Activated CD8-positive, alpha-beta memory T cell treated with anti-CD3 and anti-CD28 coated beads for 24 hours (primary cell): ENCODE measurements around the gene PTBP3.

Source experiments
- DNase-seq: peaks from one replicate; pipeline ENCODE4 v3.0.0-alpha.2; 2020

Gene PTBP3

DNA sequence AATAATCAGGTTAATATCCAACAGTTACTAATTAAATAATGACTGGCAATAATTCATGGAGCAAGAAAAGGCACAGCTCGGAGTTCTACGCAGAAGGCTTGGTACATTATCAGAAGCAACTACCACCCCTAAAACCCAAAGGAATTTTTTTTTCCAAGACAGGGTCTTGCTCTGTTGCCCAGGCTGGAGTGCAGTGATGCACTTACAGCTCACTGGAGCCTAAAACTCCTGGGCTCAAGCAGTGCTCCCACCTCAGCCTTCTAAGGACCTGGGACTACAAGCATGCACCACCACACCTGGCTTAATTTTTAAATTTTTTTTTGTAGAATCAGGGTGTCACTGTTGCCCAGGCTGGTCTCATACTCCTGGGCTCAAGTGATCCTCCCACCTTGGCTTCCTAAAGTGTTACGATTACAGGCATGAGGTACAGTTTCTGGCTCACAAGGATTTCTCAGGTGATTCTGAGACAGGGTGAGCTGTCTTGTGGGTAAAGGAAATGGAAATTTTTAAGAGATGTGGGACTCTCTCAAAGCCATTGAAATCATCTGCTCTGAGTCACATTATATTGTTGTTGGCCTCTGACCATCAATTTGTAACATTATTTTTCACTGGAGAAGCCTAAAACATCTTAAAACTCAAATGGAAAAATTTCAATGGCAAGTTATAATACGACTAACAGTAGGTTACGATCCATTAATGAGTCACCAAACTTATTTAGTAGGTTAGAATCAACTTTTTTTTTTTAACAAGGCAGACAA is 26.8 kb upstream of the PTBP3 start:
- no peak for DNase-seq

DNA sequence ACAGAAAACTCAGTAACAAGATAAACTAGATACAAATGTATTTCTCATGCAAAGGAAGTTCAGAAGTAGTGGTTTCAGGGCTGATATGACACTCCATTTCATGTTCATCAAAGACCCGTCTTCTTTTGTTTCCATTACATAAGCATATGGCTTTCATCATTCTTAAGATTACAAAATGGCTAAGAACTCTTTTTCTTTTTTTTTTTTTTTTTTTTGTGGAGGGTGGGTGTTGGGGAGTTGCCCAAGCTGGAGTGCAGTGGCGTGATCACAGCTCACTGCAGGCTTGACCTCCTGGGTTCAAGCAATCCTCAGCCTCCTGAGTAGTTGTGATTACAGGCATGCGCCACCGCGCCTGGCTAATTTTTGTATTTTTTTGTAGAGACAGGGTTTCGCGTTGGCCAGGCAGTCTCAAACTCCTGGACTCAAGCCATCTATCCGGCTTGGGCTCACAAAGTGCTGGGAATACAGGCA is 22.0 kb upstream of the PTBP3 start:
- DNase-seq, result no peak

DNA sequence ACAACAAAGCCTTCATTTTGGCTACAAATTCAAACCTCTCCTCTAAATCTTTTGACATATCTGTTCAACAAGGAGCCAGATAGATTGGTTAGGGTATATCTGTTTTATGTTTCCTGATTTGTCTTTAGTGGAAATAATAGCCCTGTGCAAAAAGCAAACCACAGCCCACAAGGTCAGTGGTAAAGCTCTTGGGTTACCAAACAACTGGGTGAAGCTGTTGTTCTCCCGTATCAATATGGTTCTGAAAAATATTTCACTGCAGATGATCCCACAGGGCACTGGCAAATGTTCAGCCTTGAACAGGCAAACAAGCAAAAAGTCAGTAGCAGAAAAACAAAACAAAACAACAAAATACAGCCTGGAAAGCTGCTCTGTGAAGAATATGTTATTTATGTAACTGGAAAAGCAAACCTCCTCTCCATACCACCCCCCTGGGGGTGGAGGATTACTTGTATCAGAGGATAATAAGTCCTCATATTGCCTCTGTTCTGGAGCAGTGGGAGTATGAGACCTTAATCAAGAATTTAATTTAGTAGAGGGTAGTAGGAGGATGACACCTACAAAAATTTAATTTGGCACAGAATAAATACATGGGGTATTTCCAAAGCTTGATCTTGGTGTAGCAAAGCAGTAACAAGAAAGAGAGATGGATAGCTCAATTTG is 20.8 kb upstream of the PTBP3 start:
- DNase-seq, result no peak

DNA sequence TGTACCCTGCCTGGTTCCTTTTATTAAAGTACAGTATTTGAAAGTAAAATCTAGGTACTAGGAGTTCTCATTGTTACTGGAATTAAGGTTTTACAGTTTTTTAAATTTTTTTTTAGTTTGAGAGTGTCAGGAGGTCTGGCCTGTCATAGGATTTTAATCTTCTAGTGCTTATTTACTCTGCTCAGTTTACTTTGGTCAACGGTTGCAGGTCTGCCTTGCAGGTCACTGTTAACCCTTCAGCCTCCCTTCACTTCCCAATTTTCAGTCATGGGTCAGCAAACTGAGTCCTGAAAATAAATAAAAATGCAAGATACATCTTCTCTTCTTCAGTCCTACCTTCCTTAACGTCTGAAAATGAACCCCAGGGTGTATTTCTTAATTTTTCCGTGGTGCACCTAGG is 18.8 kb upstream of the PTBP3 start:
- no peak for DNase-seq

DNA sequence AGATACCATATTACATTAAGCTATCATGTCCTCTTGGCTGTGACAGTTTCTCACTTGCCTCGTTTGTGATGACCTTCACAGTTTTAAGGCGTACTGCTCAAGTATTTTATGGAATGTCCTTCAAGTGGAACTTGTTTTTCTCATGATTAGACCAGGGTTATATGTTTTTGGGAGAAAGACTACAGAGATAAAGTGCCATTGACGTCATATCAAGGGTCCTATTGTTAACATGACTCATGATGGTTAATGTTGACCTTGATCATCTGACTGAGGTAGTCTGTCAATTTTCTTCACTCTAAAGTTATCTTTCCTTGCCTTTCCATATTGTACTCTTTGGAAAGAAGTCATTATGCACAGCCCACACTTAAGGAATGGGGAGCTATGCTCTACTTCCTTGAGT is 17.8 kb upstream of the PTBP3 start:
- DNase-seq, result no peak

DNA sequence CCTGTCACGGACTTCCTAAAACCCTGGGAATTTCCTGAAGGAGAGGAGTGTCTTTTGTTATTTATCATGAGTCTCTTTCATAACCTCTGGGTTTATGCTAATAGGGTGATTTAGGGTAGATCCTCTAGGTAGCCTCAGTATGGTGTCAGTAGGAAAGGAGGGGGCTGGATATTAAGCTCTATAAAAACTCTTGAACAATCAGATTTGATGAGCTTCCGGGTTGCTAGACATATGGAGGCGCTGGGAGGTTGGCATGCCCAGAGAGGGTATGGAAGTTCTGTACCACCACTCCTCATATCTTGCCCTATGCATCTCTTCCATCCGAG is 15.6 kb upstream of the PTBP3 start:
- no peak for DNase-seq

DNA sequence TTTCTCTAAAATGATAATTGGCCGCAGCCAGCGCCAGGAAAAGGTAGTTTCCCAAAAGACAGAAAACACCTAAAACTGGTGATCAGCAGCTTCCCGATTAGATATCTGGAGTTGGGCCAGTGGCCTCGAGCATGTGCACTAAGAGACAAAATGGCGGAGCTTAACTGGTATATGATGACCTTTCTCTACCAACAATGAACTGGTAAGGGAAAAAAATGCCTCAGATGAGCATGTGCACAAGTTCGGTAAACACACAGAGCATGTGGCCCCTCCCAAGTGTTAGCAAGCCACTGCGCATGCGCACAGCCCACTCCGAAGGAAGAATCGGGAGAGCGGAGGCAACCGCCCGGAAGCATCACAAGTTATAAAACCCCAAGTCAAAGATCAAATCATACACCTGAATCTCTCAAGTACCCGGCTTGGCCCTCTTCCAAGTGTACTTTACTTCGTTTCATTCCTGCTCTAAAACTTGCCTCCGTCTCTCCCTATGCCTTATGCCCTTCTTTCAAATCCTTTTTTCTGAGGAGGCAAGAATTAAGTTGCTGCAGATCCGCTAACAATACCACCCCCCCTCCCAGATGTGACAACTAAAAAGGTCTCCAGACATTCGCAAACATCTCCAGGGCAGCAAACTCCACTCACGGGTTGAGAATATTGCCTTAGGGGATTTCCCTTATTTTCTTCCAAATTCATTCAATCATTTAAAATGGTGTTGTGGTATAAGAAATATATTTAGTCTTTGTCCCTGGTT is 15.0 kb upstream of the PTBP3 start:
- DNase-seq, result peak; percentile 89

DNA sequence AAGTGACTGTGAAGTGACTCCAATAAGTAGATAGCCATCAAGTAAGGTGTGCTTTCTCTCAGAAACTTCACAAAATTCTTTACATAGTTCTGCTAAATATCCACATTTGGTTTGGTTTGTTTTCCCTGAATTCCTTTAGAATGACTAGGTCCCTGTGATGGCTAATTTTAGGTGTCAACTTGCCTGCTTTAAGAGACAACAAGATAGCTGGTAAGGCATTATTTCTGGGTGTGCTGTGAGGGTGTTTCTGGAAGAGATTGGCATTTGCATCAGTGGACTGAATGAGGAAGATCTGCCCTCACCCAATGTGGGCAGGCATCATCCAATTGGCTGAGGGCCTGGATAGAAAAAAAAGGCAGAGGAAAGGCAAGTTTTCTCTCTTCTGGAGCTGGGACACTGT is 8.3 kb upstream of the PTBP3 start:
- no peak for DNase-seq

DNA sequence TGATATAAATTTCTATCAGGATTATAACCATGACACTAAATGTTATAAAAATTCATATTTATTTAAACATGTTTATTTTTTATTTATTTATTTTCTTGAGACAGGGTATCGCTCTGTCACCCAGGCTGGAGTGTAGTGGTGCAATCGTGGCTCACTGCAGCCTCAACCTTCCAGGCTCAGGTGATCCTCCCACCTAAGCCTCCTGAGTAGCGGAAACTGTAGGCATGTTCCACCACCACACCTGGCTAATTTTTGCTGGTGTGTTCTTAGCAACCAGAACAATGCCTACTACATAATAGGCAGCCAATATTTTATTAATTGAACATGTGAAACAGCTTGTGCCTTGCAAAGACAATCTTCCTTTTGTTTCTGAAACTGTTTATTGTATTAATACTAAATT is 6.5 kb upstream of the PTBP3 start:
- DNase-seq, result no peak

DNA sequence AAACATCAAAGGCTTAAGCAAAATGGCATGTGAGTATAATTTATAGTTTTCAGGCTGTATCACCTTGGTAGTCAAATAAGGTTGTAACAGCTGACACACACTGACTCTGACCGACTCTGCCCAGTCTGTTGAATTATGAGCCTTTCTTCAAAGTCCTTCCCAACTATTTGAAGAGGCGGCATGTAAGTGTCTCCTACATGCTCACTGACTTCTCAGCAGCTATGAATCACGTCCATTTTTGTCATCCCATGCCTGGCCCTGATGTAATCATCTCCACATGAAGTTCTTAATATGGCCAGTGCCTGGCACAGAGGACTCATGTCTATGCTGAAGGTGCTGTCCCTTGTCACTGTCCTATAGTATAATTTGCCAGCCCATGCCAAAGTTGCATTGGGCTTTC is 5.1 kb upstream of the PTBP3 start:
- DNase-seq, result no peak

DNA sequence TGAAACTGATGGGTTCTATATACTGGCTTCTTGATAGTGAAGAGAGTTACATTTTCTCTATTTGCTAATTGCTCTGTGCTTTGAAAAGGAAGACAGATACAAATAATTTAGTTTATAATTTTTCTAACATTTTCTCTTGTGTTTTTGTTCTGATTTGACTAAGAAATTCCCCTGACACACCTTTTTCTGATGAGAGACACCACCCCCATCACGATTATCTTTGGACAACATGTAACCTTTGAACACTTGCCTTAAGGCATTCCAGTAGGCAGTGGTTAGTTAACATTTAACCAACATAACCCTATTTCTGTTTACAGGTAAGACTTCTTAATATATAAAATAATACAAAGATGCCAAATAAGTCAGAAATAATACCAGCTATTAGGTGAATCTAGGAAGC is 4.1 kb upstream of the PTBP3 start:
- no peak for DNase-seq

DNA sequence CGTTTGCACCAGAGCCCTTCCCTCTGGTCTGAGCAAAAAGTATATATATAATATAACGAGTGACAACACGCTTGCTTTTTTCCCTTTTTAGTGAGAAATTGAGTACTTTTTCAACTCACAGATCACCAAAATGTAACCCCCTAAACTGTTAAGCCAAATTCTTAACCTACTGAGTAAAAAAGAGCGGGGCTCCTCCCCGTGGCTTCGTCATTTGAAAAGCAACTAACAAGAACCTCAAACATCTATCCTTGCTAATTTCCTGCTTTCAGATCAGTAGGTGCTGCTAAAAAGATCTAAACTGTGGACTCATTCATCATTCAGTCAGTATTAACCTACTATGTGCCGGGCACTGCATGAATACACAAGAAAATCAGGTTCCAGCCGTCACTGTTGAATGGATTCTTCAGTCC is 1.0 kb upstream of the PTBP3 start:
- no peak for DNase-seq

DNA sequence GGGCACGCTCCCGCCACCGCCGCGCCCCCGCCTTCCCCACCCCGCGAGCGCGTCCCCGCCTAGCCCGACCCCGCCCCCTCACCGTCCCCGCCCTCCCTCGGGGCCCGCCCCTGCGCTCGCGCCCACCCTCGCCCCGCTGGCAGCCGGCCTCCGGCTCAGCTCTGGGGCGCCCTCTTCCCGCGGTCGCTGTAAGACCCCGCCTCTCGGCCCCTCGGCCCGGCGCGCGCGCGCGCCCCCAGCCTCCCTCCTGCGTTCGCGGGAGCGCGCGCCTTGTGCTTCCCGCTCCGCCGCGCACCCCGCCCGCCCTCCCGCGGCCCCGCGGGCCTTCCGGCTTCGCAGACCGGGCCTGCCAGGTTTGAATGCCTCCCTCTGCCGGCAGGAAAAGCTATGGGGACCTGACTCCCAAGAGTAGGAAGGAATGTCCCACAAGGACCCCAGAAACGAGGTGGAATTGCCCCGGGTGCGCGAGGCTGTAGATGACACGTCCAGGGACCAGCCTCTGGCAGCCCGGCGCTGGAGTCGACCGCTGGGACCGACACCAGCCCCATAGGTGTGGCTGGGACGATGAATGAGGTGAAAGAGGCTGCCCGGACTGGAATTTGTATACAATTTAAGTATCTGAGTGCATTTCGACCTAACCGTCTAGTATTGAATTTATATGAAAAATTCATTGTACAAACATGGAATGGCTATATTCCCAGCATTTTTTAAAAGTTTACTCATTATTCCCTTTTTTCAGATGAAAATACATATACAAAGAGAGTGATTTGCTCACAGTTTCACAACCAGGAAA is 416 bp upstream of the PTBP3 start:
- peak; percentile 96 for DNase-seq

DNA sequence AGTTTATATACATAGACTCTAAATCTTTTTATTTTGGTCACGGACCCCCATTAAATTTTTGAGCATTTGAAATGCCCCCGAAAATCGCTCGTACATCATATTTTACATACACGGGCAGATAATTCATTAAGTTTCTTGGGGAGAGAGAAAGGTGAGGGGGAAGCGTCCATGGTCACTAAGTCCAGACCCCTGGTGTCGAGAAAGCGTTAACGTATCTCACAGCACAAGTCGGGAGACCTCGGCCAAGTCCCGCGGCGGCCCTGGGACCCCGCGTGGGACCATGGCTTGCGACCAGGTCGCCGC is 794 bp downstream of the PTBP3 start:
- no peak for DNase-seq

DNA sequence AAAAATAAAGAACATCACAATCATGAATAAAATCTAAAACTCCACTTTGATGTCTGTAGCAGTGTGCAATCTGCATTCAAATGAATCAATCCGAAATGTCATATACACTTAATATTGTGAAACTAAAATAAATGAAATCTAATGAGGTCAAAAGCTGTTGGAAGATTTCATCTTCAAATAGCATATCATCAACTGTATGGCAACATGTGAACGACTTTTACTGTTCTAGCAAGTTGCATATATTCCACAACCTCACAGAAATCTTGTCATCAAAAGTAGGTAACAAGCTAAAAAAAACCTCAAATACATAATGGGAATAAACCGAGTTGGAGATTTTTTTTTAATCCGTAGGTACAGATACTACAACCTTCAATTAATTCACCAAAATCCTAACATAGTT is 1.2 kb downstream of the PTBP3 start:
- no peak for DNase-seq

DNA sequence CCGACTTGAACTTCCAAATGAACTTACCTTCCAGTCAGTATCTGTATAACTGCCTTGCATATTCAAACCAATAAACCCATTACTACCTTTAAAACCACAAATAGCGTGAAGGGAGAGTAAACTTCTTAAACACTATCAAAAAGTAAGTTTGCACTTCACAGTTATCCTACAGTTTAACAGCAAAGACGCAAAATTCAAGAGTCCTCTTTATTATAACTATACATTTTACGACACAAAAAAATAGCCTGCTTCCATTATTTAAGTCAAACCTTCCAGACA is 1.8 kb downstream of the PTBP3 start:
- DNase-seq, result no peak

DNA sequence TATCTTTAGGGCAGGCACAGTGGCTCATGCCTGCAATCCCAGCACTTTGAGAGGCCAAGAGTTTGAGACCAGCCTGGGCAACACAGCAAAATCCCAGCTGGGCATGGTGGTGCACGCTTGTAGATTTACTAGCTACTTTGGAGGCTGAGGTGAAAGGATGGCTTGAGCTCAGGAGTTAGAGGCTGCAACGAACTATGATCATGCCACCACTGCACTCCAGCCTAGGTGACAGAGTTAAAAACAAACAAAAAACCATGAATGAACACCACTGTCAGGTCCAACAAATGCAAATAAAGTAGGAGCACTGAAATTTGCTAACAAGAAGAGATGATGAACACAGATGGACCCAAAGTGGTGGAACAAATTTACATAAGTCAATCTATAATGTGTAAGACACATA is 4.9 kb downstream of the PTBP3 start:
- no peak for DNase-seq

DNA sequence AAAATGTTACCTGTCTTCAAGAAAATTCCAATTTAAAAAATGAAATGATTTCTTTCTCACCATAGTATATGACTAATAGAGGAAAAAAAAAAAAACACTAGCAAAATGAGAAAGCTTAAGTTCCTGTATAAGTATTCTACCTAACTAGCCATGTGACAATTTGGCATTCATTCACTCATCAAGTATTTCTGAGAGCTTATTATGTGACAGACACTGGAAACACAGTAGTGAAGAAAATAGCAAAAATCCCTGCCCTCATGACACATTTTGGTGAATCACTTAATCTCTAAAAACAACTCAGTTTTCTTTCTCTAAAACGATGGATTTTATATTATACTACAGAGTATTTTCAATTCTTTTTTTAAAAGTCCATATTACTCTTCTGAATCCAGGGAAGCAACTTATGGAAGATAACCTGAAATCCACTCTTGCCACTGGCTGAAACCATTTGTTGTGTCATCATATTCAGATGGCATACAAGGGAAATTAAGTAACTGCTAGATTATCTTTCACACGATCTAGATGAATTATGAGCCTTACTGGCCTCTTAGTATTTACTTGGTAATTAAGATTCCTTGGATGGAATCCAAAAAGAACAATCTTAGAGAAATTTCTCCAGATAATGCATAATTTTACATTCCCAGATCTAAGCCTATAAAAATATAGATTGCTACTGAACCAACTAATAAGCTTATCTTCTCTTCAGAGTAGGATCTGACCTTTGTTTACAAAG is 5.5 kb downstream of the PTBP3 start:
- no peak for DNase-seq

DNA sequence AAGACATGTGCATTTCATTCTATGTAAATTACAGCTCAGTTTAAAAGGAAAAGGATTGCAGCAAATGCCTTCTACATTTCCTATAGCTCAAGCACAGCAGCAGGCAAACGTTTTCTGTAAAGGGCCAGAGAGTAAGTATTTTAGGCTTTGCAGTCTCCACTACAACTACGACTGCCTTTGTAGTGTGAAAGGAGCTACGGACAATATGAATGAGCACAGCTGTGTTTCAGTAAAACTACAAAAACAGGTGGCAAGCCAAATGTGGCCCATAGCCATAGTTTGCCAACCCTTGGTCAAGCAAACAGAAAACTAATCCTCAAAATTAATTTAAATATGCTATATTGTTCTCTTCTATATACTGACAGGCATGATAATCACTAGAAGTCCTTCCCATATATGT is 7.2 kb downstream of the PTBP3 start:
- no peak for DNase-seq

DNA sequence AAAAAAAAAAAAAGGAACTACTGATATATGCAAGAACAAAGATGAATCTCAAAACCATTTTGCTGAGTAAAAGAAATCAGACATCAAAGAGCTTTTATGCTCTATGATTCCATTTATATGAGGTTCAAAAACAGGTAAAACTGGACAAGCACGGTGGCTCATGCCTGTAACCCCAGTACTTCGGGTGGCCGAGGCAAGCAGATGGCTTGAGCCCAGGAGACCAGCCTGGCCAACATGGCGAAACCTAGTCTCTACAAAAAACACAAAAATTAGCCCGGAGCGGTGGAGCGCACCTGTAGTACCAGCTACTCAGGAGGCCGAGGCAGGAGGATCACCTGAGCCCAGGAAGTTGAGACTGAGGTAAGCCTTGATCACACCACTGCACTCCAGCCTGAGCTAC is 7.8 kb downstream of the PTBP3 start:
- DNase-seq, result no peak

DNA sequence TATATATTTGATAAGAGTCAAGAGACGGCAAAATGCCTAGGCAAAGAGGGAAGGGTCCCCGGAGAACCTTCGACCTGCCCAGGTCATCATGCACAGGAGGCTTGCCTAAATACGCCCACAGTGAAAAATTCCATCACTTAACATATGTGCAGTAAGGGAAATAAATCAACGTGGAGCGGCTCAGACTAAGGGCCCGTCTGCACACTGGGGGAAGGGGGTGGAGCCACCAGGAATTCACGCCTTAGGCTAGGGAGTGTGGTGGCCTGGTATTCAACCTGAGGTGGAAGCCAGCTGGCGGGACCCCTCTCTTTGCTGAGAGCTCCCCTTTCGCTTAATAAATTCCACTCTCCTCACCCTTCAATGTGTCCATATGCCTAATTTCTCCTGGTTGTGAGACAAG is 8.3 kb downstream of the PTBP3 start:
- no peak for DNase-seq

DNA sequence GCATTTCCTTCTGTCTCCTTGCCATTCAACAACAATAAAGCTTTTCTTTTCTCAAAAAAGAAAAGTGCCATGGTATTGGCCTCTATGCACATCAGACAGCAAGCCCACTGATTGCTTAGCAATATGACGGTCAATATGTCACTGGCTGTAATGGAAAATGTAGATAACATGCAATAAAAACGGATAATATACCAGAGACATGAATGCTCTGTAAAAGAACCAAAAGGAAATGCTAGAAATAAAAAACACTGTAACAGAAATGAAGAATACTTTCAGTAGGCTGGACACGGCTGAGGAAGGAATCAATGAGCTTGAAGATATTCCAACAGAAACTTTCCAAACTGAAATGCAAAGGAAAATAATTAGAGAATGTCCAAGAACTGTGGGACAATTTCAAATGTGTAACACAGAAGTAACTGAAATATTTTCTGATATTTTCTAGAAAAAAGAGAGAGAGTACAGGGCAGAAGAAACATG is 10.0 kb downstream of the PTBP3 start:
- DNase-seq, result no peak
